ENCODE data around the gene ASTL. TPM values are rescaled to one million over a fixed set of nuclear protein-coding genes. Genes with fewer than 3 reads are reported as not detected.
A peak's percentile ranks its signal among the peaks of the same experiment; 100 is the strongest.

The ASTL gene
- total RNA-seq, 1 experiment from 2014 or later, result not detected

DNA sequence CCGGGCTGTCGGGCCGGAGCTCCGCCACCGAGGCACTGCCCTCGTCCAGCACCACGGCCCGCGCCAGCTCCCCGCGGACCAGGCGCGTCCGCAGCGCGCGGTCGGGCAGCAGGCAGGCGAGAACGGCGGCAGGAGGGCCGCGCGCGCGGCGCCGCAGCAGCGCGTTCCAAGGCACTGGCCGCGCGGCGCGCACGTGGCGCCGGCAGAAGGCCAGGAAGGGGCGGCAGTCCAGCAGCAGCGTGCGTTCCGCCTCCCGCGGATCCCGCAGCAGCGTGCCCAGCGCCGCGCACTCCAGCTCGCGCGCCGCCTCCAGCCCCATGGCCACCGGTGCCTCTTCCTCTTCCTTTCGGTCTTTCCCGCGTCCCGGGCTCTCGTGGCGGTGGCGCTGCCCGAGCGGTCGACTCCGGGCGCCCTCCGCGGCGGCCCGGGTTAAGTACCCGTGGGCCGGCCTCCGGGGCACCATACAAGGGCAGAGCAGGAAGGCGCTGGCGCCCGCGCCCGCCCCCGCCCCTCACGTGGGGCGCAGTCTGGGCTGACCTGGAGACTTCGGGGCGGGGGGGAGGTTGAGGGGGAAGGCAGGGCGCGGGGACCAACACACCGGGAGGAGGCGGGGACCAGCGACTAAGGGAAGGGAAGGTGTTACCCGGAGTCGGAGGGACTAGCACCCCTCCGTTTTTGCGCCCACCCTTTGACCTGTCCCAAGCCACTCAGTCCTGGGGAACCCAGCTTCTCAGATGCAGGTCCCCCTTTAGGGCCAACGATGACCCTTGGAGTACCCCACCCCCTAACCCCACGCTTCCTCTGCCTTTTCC, 6.9 kb upstream of the ASTL start, which contains the start of gene DUSP2:
TSS of gene DUSP2 (minus strand) at position 405 of the 812 bp plus-strand sequence. CDS start at position 319, 86 bp downstream.
- CTCF ChIA-PET, result no interaction called here
- no peak within 1 kb of the TSS for H3K27ac ChIP-seq (ENCODE audit: low read length)

DNA sequence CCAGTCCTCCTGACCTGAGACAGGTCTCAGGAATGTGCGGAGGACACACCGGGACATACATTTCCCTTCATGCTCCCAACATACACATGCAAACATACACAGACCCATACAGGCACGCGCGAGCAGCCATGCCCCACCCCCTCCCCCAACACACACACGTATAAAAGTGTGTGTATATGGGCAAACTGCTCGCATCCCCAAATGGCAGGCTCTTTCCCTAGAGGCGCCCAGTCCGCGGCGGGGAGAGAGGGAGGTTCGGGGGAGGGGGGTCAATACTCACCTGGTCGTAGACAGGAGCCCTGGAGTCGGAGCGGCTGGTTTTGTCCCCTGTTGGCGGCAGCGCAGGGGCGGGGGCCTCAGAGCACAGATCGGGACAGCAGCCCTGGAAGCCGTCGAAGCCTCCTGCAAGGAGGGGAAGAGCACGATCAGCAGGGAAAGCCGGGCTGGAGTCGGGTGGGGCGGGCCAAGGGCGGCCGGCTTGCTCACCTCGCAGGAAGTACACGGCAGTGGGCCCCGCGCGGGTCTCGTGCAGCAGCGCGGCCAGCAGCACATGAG, 6.3 kb upstream of the ASTL start:
- no peaks in the 10 kb centered on the region for H4K20me1 ChIP-seq (ENCODE audit: low read length)
- H3K36me3 ChIP-seq (ENCODE audit: low read depth, low read length), result no peaks in the 10 kb centered on the region
- H3K4me3 ChIP-seq (ENCODE audit: low read length), result peak overlapping the region; percentile 79
- intact Hi-C loops (cut with micrococcal nuclease), result no loop called here
- DNase-seq, result peak; percentile 11
- peak; percentile 32; the same call in 1 of the 2 replicates for ATAC-seq
- POLR2A ChIA-PET (ENCODE audit: unreplicated experiment), result no interaction called here
- no peaks in the 10 kb centered on the region for H3F3A ChIP-seq (ENCODE audit: low read length, unreplicated experiment)
- CTCF ChIA-PET, result no interaction called here
- H3K9ac ChIP-seq (ENCODE audit: low read length), result peak overlapping the region; percentile 47; the same call in 1 of the 2 replicates
- H3K4me1 ChIP-seq (ENCODE audit: insufficient read depth, low read length), result peaks cover 11% of the 10 kb centered on the region
- H3K9me3 ChIP-seq (ENCODE audit: low read length), result no peaks in the 10 kb centered on the region
- TF ChIP-seq EZH2 (IDR thresholded peaks at IDR 0.05; ENCODE audit: low read length, unreplicated experiment), result no peak
- TF ChIP-seq, protein P1, sequence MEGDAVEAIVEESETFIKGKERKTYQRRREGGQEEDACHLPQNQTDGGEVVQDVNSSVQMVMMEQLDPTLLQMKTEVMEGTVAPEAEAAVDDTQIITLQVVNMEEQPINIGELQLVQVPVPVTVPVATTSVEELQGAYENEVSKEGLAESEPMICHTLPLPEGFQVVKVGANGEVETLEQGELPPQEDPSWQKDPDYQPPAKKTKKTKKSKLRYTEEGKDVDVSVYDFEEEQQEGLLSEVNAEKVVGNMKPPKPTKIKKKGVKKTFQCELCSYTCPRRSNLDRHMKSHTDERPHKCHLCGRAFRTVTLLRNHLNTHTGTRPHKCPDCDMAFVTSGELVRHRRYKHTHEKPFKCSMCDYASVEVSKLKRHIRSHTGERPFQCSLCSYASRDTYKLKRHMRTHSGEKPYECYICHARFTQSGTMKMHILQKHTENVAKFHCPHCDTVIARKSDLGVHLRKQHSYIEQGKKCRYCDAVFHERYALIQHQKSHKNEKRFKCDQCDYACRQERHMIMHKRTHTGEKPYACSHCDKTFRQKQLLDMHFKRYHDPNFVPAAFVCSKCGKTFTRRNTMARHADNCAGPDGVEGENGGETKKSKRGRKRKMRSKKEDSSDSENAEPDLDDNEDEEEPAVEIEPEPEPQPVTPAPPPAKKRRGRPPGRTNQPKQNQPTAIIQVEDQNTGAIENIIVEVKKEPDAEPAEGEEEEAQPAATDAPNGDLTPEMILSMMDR (conservative IDR thresholded peaks at IDR 0.05; ENCODE audit: low read depth, low read length), result no peak
- TF ChIP-seq EZH2phosphoT487 (IDR thresholded peaks at IDR 0.05; ENCODE audit: borderline replicate concordance, low read length), result no peak
- H3K27me3 ChIP-seq (ENCODE audit: low read length), result no peaks in the 10 kb centered on the region
- H3K4me2 ChIP-seq (ENCODE audit: low read length), result peak overlapping the region; percentile 74
- H3K79me2 ChIP-seq (ENCODE audit: low read length), result peaks cover 12% of the 10 kb centered on the region
- TSS peak; percentile 31 for BruUV-seq (replicated peaks)
- H3K9me2 ChIP-seq (replicated peaks; ENCODE audit: low read length), result no peaks in the 10 kb centered on the region
- no peak overlapping the region for H3K27ac ChIP-seq (ENCODE audit: low read length)
- H2AFZ ChIP-seq (ENCODE audit: low read length), result peak overlapping the region; percentile 85; the same call in 1 of the 2 replicates

More for the DNA sequence above, 6.9 kb upstream of the ASTL start, which contains the start of gene DUSP2:
- no peaks in the 10 kb centered on the region for H3K9me2 ChIP-seq (replicated peaks; ENCODE audit: low read length)
- H3K4me3 ChIP-seq (ENCODE audit: low read length), result peak within 1 kb of the TSS; percentile 79
- H4K20me1 ChIP-seq (ENCODE audit: low read length), result no peaks in the 10 kb centered on the region
- no peaks in the 10 kb centered on the region for H3F3A ChIP-seq (ENCODE audit: low read length, unreplicated experiment)
- intact Hi-C loops (cut with micrococcal nuclease), result no loop called here
- H3K79me2 ChIP-seq (ENCODE audit: low read length), result peaks cover 12% of the 10 kb centered on the region
- peaks cover 11% of the 10 kb centered on the region for H3K4me1 ChIP-seq (ENCODE audit: insufficient read depth, low read length)
- H3K9me3 ChIP-seq (ENCODE audit: low read length), result no peaks in the 10 kb centered on the region
- TF ChIP-seq, protein P1 (conservative IDR thresholded peaks at IDR 0.05; ENCODE audit: low read depth, low read length), result no peak
- peak; percentile 77 for TF ChIP-seq EZH2phosphoT487 (IDR thresholded peaks at IDR 0.05; ENCODE audit: borderline replicate concordance, low read length)
- no peak for TF ChIP-seq EZH2 (IDR thresholded peaks at IDR 0.05; ENCODE audit: low read length, unreplicated experiment)
- H3K4me2 ChIP-seq (ENCODE audit: low read length), result peak within 1 kb of the TSS; percentile 74
- peak within 1 kb of the TSS; percentile 47; the same call in 1 of the 2 replicates for H3K9ac ChIP-seq (ENCODE audit: low read length)
- H2AFZ ChIP-seq (ENCODE audit: low read length), result peak within 1 kb of the TSS; percentile 85
- DNase-seq, result peak; percentile 60
- peak; percentile 70 for ATAC-seq
- POLR2A ChIA-PET (ENCODE audit: unreplicated experiment), result no interaction called here
- H3K27me3 ChIP-seq (ENCODE audit: low read length), result no peaks in the 10 kb centered on the region
- H3K36me3 ChIP-seq (ENCODE audit: low read depth, low read length), result no peaks in the 10 kb centered on the region
- no TSS peak for BruUV-seq (replicated peaks)

Data from PC-3 (cell line).